Measurements from ENCODE around the gene DDX54. TPM values are rescaled to one million over a fixed set of nuclear protein-coding genes. Genes with fewer than 3 reads are reported as not detected.
"Not testable (repeated sequence)": the region's sequence is repeated elsewhere in the genome, so short reads cannot be mapped to it uniquely, and the experiment has no call there.

DDX54 gene
- total and polyA plus RNA-seq, 2 experiments from 2014 or later, result 28.1 to 44.5 TPM

- H3K27ac ChIP-seq, result no peak overlapping the region
- WGBS, 2 experiments (ENCODE audit: low coverage in 1 of 2, low lambda C conversion rate in 2 of 2, missing lambda C conversion rate in 2 of 2), result 60 to 65% methylated on average over 1 of the region's 1 CpG
- no peaks in the 10 kb centered on the region for H4K20me1 ChIP-seq (ENCODE audit: insufficient read depth)
- in situ Hi-C loops (cut with MboI), result no loop called here
- no peaks in the 10 kb centered on the region for H3K79me2 ChIP-seq (ENCODE audit: insufficient read depth)
- DNase-seq, result no peak
- H3K4me1 ChIP-seq (ENCODE audit: insufficient read depth), result no peaks in the 10 kb centered on the region
- no peak overlapping the region for H2AFZ ChIP-seq
- H3F3A ChIP-seq (ENCODE audit: insufficient read depth), result no peaks in the 10 kb centered on the region
- no peaks in the 10 kb centered on the region for H3K36me3 ChIP-seq (ENCODE audit: low read depth)
- no peak overlapping the region for H3K9ac ChIP-seq
- H3K9me2 ChIP-seq (ENCODE audit: insufficient read depth), result no peaks in the 10 kb centered on the region
- TF ChIP-seq EZH2 (IDR thresholded peaks at IDR 0.05; ENCODE audit: insufficient read depth, poor library complexity, severe bottlenecking) (no peak), EZH2phosphoT487 (IDR thresholded peaks at IDR 0.05; ENCODE audit: insufficient read depth, low read depth) (no peak)
- no peak overlapping the region for H3K4me2 ChIP-seq (ENCODE audit: unreplicated experiment)
- 0 out of 2 replicates have a peak, but pooled peaks cover 10% of the 10 kb centered on the region for H3K27me3 ChIP-seq (replicated peaks; ENCODE audit: insufficient read depth)
- H3K9me3 ChIP-seq (ENCODE audit: low read depth), result no peaks in the 10 kb centered on the region
- no peak overlapping the region for H3K4me3 ChIP-seq
Measured at GRCh38 chr12:113118142-113118541, 67.1 kb downstream of the DDX54 start.

DNA sequence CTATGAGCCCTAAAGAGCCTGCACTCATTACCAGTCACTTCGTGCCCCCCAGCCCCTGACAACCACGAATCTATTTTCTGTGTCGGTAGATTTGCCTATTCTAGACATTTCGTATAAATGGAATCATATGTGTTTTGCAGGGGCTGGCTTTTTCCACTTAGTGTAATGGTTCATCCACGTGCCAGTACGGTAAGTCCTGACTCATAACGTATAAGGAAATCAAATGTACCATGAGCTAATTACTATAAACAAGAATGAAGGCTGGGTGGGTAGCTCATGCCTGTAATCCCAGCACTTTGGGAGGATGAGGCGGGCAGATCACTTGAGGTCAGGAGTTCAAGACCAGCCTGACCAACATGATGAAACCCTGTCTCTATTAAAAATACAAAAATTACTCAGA, 67.6 kb downstream of the DDX54 start:
- H3K9me3 ChIP-seq (ENCODE audit: low read depth); H3K4me3 ChIP-seq; H3K4me2 ChIP-seq (ENCODE audit: unreplicated experiment); H3K4me1 ChIP-seq (ENCODE audit: insufficient read depth); H3K9ac ChIP-seq; H2AFZ ChIP-seq; H4K20me1 ChIP-seq (ENCODE audit: insufficient read depth); in situ Hi-C loops (cut with MboI); H3F3A ChIP-seq (ENCODE audit: insufficient read depth); H3K27me3 ChIP-seq (replicated peaks; ENCODE audit: insufficient read depth); H3K9me2 ChIP-seq (ENCODE audit: insufficient read depth); H3K27ac ChIP-seq; H3K79me2 ChIP-seq (ENCODE audit: insufficient read depth); H3K36me3 ChIP-seq (ENCODE audit: low read depth): not testable (repeated sequence)
- WGBS, 2 experiments (ENCODE audit: low coverage in 1 of 2, low lambda C conversion rate in 2 of 2, missing lambda C conversion rate in 2 of 2), result 9 to 10% methylated on average over 8 of the region's 8 CpGs
- peak; percentile 50 for DNase-seq

DNA sequence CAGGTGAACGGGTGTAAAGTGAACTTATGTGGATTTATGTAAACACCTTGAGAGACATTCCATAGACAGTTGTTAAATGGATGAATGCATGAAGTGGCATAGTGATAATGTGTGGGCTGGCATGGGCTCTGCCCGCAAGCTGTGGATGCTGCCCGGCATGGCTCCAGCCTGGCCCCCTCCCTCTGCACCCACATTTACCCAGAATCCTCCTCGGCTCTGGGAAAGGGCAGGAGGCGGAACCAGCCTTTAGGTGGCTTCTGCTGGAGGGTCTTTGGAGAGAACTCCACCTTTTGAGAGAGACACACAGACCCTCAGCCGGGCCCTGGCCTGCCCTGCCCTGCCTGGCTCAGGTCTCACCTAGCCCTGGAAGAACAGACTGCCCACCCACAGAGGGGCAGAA, 68.4 kb downstream of the DDX54 start:
- no peak for DNase-seq
- no peaks in the 10 kb centered on the region; the same call in 1 of the 2 replicates for H3K27me3 ChIP-seq (replicated peaks; ENCODE audit: insufficient read depth)
- H3K4me3 ChIP-seq, result no peak overlapping the region
- H3K36me3 ChIP-seq (ENCODE audit: low read depth), result no peaks in the 10 kb centered on the region
- H3K4me1 ChIP-seq (ENCODE audit: insufficient read depth), result no peaks in the 10 kb centered on the region
- H3F3A ChIP-seq (ENCODE audit: insufficient read depth), result no peaks in the 10 kb centered on the region
- no peaks in the 10 kb centered on the region for H4K20me1 ChIP-seq (ENCODE audit: insufficient read depth)
- no peak overlapping the region for H2AFZ ChIP-seq
- TF ChIP-seq EZH2 (IDR thresholded peaks at IDR 0.05; ENCODE audit: insufficient read depth, poor library complexity, severe bottlenecking) (no peak), EZH2phosphoT487 (IDR thresholded peaks at IDR 0.05; ENCODE audit: insufficient read depth, low read depth) (no peak)
- no peaks in the 10 kb centered on the region for H3K9me2 ChIP-seq (ENCODE audit: insufficient read depth)
- H3K9me3 ChIP-seq (ENCODE audit: low read depth), result no peaks in the 10 kb centered on the region
- H3K27ac ChIP-seq, result no peak overlapping the region
- H3K9ac ChIP-seq, result no peak overlapping the region
- H3K4me2 ChIP-seq (ENCODE audit: unreplicated experiment), result no peak overlapping the region
- in situ Hi-C loops (cut with MboI), result no loop called here
- no peaks in the 10 kb centered on the region for H3K79me2 ChIP-seq (ENCODE audit: insufficient read depth)
- WGBS, 2 experiments (ENCODE audit: low coverage in 1 of 2, low lambda C conversion rate in 2 of 2, missing lambda C conversion rate in 2 of 2), result 44 to 54% methylated on average over 4 to 6 of the region's 6 CpGs

DNA sequence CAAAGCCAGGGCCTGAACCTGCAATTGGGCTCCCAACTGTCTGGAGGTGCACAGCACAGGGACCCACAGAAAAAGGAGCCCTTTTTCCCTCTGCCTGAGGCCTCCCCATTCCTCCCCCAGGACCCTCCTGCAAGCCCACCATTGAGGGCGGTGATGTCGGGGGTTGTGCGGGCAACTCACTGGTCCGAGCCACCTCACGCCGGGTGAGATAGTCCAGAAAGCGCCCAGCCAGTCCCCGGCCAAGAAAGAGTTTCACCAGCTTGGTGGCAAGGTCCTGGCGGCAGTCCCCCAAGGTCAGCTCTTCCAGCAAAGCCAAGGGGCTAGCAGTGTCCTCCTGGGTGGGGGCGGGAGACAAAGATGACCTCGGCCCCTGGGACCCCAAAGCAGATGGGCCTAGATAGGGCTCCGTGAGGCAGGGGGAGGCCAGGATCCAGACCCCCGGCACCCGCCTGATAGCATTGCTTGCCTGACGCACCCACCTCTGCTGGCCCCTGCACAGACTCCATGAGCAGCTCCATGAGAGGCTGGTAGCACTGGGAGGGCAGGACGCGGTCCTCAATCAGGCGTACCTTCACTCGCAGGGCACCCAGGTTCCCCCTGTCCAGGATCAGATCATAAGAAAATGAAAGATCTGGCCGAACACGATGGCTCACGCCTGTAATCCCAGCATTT, 69.7 kb downstream of the DDX54 start:
- Histone ChIP-seq H3K9me3 (ENCODE audit: low read depth) (no peaks in the 10 kb centered on the region), H3K9ac (no peak overlapping the region), H3K27ac (no peak overlapping the region), H3K4me1 (ENCODE audit: insufficient read depth) (no peaks in the 10 kb centered on the region), H3K9me2 (ENCODE audit: insufficient read depth) (no peaks in the 10 kb centered on the region), H3K79me2 (ENCODE audit: insufficient read depth) (no peaks in the 10 kb centered on the region), H2AFZ (no peak overlapping the region), H3K4me2 (ENCODE audit: unreplicated experiment) (no peak overlapping the region), H4K20me1 (ENCODE audit: insufficient read depth) (no peaks in the 10 kb centered on the region), H3K4me3 (no peak overlapping the region), H3K36me3 (ENCODE audit: low read depth) (no peaks in the 10 kb centered on the region), H3F3A (ENCODE audit: insufficient read depth) (no peaks in the 10 kb centered on the region), H3K27me3 (replicated peaks; ENCODE audit: insufficient read depth) (no peaks in the 10 kb centered on the region; the same call in none of the 2 replicates)
- in situ Hi-C loops (cut with MboI), result no loop called here
- 77 to 79% methylated on average over 21 to 22 of the region's 22 CpGs for WGBS, 2 experiments (ENCODE audit: low coverage in 1 of 2, low lambda C conversion rate in 2 of 2, missing lambda C conversion rate in 2 of 2)
- DNase-seq, result no peak
- TF ChIP-seq EZH2phosphoT487 (IDR thresholded peaks at IDR 0.05; ENCODE audit: insufficient read depth, low read depth) (no peak), EZH2 (IDR thresholded peaks at IDR 0.05; ENCODE audit: insufficient read depth, poor library complexity, severe bottlenecking) (no peak)
